ENCODE measurements around the gene DLX3.

DLX3 gene

DNA sequence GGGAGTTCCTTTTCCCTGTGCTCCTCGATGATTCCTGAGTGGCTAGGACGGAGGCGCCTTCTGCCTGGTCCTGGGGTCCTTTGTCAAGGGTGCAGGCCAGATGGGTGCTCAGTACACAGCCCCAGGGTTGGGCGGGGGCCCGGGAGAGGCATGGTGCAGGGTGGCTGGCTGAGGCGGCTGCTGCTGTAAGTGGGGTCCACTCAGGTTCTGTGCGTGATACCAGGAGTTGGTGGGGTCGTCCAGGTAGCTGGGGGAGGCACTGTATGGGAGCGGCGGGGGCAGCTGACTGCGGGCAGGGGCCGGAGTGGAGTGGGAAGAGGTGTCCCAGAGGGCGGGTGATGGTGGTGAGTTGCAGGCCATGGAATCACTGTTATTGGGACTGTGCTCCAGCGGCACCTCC lies 3.6 kb downstream of the DLX3 start:
- no peak for DNase-seq

DNA sequence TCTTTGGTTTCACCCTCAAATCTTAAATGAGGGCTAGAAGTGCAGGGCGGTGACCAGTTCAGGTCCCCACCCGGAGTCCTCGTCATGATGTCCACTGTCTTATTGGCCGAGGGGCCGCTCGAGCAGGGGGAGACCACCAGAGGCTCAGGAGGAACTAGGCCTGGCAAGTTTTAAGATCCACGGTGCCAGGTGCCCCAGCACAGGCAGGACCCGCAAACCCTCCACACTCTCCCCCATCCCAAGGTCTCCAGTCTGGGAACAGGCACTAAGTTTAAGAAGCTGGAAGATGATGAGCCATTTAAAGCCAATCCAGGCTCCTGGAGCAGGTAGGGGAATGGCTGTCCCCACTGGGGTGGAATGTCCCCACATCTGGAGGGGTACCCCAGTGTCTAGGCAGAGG lies 4.1 kb downstream of the DLX3 start:
- DNase-seq = no peak

DNA sequence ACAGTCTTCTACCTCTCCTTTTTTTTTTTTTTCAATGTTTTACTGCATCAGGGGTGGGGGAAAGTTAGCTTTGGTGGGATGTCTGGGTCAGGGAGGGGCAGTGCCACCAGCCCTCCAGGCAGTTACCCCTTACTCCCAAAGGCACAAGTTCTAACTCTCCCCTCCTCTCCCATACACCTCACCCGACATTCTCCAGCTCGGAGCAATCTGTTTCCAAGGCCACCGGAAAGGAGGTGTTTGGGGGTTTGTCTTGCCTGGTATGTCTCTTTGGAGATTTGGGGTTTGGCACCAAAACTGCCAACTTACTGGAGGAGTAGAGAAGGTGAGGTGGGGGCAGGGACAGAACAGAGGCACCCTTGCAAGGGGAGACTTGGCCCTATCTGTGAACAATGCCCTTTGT lies 4.7 kb downstream of the DLX3 start:
- no peak for DNase-seq

DNA sequence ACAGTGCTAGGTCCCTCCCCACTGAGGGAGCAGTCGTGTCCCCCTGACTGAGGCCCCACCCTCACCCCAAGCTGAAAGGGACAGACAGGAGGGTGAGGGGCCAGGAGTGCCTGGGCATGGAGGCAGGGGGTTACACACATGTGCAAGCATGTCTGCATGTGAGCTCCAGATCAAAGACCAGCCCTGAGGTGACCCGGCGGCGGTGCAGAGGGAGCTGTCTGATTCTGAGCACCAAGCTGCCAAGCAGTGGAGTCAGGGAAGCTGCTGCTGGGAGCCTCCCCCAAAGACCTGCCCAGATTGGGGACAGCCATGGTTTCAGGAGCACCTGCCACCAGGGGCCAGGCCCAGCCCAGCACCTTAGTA lies 5.5 kb downstream of the DLX3 start:
- DNase-seq = no peak

DNA sequence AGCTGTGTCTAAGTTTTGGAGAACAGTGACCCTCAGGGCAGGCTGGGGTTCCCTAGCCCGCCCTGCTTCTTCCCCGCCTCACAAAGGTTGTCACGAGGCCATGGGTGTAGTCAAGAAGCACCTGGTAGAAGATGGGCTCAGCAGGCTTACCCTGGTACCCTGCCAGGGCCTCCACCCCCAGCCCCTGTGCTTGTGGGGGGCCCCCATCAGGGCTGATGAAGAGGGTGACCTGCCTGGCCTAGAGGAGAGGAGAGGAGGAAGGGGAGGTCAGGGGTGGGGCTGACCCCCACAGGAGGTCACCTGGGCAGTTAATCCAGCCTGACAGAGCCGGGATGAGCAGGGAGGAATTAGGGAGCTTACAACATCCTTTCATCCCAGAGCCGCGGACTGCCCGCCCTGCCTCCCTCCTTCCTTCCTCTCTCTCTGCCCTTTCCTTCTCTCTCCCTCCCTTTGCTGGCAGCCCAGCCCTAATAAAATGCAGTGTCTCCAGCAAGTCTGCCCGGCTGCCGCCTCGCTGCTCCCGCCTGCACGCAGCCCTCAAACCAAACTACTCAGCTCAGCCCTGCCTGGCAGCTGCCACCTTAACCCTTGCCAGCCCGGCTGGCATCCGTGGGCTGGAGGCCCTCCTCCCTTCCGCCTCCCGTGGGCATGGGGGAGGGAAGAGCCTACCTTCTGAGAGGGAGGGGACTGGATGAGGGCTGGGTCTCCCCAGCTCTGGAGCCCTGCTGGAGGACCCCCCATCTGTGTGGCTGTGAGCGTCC lies 7.2 kb downstream of the DLX3 start:
- no peak for DNase-seq

DNA sequence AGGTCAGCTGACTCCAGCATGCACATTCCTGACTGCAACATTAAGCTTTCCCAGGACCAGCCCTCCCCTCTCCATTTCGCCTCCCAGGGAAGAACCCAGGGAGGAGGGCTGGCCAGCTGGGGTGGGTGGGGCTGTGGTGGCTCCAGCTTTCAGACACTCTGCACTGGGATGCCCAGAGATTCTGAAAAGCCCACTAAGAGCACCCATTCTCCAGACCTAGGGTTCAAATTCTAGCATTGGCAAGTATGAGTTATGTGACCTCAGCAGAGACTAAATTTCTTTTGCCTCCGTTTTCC lies 7.8 kb downstream of the DLX3 start:
- DNase-seq = no peak

DNA sequence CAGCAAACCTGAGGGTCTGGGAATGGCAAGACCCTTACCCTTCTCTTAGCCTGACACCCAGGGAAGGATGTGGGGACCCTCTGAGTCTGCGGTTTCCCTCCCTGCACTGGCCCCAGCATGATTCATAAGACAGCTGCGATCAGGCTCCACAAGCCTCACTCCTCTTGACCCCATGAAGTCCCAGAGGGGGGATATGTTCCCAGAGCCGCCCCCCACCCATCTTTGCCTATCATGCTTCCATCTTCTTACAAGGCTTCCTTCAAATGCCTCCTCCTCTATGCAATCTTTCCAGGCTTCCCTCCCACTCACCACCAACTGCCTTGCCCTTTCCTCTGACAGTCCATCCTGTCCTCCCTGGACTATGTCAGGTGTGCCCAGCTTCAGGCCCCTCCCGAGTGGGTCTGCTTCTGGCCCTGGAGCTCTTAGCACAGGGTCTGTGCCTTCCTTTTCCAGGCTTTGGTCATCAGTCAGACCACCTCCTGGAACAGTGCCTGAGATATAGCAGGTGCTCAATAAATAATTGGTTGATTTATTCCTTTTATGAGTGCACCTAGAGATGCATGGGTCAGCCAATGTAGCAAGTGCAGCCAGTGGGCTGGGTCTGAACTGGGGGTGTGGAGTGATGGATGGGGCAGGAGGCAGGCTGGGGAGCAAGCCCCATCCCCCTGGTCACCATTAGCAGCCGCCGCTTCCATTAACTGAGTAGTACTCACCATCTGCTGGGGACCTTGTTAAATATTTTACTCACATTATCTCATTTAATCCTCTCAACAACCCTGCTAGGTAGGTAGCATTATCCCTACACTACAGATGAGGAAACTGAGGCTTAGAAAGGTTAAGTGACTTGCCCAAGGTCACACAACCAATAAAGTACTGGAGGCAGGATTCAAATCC lies 8.4 kb downstream of the DLX3 start:
- no peak for DNase-seq

DNA sequence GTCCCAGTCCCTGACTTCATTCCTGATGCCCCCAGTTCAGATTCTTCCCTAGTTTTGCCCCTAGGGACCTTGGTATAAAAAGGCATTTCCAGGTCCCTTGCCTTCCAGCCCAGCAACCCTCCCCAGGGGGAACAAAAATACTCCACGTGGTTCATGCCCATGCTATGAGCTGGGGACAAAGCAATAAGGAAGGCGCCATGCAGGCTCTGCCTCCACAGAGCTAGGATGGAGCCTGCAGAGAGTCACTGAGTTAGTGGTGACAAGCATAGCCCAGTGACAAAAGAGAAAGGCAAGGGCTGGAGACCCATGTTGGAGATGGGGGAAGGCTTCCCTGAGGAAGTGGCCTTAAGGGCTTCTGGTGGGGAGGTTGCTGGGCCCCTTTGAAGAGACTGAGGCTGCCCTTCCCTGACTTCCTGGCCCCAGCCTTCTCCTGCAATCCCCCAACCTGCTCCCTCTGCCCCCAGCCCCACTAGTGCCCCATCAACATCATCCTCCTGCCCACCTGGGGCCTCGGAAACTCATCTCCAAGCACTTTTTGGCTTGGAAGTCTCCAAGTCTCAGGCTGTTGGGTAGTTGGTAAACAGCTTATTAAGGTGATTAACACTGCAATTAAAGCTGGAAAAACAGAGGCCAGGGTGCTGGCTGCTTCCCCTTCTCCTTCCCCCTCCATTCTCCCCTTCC lies 9.6 kb downstream of the DLX3 start:
- DNase-seq = no peak

DNA sequence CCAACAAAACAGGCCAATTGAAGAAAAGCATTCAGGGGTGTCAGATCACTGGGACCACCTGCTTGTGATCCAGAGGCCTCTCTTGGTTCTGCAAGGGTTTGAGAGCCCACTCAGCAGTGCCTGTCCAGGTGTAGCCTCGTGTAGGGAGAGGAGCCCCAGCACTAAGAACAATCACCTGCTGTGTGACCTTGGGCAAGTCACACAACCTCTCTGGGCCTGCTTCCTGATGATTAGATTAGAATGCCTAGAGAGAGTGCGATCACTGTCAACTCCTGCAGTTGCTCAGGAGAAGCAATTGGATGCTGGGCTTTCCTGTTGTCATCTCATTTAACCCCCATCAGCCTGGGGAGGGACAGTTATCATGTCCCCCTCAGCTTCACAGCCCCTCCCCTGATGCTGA lies 10.2 kb downstream of the DLX3 start:
- DNase-seq = no peak

DNA sequence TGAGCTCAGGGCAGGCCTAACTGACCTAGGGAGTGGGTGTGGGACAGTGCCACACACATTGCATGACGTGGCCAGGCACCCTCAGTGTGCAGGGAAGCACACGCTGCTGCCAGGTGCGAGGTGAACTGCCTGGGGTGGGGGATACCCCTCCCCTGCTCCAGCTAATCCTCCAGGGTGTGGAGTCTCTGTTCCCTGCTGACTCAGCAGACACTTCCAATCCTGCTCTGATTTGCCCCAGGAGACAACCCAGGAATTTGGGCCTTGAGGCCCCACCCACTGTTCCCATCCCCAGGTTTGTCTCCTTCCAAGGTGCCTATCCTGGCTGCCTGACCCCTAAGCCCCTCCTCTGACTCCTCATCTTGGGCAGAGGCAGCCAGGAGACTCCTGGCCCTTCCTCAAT lies 10.7 kb downstream of the DLX3 start:
- no peak for DNase-seq

DNA sequence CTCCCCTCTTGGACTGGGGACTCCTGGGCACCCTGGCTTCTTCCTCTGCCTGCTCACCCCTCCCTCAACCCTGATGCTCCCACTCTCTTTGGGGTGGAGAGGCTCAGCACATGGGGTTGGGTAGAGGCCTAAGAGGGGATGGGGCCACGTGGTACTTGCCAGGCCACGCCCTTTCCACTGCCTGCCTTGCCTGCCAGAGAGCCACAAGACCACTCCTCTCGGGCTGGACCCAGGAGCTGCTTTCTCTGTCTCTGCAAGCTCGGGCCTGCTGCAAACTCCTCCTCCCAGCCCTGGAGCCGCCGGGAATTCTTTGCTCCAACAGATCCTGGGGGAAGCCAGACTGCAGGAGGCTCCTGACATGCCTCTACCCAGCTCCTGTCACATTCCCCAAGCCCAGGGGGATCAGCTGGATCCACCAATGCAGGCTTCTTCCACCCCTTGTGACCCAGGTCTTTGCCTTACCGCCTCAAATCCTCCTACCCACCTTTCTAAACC lies 14.3 kb downstream of the DLX3 start:
- DNase-seq = no peak

DNA sequence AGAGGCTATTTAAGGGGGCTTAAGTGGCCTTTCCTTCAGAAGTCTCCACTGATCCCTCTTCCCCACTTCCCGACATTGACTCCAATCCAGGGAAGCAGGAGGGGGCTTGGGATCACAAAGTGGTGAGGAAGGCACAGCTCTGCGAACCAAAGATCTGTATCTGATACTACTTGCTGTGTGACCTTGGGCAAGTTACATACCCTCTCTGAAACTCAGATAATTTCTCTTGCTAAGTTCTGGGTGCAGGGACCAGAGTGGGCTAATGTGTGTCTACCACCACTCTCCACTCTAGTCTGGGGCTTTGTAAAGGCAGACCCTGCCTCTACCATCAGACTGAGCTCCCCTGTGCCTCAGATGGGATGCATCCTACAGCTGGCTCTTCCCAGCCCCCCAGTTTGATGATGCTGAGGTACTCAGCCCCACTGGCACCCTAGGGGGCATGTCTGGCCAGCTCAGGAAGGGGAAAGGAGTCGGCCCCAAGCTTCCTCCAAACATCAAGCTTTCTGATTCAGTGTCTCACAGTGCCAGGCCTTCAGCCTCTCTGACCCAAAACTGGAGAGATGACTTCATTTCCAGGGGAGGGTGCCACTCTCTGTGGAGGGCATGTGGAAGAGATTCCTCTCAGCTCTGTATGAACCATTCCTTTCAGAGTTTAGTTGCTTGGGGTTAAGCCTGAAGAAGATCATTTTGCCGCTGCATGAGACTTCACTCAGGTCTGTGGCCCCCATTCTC lies 15.1 kb downstream of the DLX3 start:
- DNase-seq = no peak

DNA sequence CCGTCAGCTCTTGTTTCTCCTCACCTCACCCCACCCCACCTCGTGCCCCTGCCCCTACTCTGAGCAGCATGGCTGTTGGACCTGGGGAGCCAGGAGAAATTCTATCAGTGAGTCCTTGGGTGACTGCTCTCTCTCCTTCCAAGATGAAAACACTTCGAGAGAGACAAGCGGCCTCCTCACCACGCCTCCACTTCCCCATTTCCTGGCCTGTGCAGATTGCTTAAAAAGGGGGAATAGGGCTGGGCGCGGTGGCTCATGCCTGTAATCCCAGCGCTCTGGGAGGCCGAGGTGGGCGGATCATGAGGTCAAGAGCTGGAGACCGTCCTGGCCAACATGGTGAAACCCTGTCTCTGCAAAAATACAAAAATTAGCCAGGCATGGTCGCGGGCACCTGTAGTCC lies 16.5 kb downstream of the DLX3 start:
- no peak for DNase-seq

DNA sequence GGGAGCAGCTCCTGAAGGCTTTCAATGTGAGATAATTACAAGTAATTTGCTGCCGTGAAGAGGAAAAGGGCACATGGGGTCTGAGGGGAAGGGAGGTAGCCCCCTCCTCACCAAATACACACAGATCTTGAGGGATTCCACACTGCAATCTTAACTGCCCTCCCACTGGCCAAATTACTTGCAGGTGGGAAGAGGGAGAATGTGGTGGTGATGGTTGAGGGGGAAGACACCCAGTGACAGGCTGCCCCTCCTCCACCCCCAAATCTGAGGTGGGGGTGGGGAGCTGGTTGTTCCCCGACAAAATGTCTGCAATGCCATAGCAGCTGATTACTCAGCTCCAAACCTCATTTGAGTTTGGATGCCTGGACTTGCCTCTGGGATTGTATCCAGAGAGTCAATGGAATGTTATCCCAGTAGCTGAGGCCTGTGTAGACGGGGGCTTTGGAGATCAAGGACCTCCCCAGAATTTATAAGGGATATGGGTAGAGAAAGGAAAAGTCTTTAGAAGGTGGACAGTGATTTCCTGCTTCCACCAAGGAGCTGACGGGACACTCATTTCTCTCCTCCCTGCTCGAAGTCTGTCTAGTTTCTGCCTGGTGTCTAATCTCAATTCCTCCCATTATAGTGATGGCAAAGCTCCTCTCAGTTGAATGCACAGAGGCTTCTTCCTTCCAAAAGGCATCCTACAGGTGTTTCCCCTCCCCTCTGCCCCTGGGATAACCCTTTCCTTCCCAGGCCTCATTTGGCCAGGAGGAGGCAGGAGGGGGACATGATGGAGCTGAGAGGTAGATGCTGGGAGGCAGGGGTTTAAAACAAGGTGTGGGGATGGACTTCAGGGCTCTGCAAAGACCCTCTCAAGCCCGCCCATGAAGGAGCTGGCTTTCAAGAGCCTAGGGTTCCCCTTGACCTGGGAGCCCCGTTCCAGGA lies 17.3 kb downstream of the DLX3 start:
- no peak for DNase-seq

DNA sequence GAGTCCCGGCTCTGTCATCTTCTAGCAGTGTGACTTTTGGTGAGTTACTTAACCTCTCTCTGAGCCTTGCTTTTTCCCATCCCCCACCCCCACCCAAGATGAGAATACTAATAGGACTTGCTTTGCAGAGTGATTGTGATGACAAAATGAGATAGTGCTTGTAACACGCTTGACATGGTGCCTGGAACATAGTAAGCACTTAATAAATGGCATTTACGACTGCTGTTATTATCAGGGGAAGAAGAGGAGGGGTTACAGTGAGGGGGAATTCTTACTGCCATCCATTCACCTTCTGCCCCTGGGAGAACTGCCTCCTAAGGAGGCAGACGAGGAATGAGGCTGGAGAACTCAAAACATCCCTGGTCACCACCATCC lies 18.2 kb downstream of the DLX3 start:
- no peak for DNase-seq

DNA sequence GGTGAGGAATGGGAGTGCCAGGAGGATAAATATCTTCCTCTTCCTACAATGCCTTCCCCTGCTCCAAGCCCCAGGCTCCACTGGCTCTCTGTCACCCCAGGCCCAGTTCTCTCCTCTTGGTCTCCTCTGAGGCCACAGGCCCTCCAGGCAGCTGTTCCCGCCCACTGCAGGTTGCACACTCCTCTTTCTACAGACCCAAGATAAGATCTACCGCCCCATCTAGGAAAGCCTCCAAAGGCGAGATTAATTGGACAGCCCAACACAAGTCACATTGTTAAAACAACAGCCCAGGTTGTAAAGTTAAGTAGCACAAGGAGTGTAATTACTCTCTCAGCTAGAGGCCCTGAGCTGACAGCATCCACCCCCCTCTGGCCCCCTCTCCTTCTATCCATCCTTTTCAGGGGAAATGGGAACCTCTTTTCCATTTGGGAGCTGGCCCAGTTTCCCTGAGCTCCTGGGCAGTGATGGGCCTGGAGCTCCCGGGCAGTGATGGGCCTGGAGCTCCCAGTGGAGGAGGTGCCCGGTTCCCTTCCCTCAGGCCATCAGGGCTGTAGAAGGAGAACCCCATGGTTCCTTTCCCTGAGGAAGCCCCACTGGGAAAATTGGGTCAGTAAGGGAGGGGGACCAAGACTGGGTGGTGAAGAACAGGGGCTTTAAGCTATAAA lies 18.7 kb downstream of the DLX3 start:
- DNase-seq = no peak

DNA sequence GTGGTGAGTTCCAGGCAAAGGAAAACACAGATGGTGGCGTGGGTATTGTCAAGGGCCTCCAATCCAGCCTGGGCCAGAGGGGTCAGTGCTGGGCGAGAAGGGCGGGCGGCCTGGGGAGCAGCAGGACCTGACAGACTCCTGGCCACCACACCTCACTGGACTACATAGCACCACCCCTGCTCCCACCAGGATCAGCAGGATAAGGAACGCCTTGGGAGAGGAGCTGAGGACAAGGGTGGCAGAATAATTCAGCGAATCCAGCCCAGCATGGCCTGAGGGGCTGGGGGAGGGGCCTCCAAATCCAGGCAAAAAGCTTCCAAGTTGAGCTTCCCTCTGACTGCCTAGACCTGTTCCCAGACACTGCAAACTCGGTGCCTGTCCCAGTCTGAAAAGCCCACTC lies 19.5 kb downstream of the DLX3 start:
- DNase-seq = no peak

DNA sequence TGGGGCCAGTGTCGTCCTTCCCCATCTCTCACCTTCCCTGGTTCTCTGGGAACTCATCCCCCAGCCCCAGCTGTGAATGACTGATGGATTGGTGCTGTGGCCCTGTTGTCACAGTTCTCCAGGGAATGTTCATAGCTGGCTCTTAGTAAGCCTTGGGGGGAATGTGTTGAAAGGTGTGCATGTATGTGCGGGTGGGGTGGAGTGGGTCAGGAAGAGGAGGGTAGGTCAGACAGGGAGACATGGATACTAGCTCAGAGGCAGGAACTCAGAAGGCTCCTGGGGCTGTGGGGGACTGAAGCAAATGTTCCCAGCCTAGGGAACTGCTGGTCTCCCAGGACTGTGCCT lies 21.8 kb downstream of the DLX3 start:
- no peak for DNase-seq

DNA sequence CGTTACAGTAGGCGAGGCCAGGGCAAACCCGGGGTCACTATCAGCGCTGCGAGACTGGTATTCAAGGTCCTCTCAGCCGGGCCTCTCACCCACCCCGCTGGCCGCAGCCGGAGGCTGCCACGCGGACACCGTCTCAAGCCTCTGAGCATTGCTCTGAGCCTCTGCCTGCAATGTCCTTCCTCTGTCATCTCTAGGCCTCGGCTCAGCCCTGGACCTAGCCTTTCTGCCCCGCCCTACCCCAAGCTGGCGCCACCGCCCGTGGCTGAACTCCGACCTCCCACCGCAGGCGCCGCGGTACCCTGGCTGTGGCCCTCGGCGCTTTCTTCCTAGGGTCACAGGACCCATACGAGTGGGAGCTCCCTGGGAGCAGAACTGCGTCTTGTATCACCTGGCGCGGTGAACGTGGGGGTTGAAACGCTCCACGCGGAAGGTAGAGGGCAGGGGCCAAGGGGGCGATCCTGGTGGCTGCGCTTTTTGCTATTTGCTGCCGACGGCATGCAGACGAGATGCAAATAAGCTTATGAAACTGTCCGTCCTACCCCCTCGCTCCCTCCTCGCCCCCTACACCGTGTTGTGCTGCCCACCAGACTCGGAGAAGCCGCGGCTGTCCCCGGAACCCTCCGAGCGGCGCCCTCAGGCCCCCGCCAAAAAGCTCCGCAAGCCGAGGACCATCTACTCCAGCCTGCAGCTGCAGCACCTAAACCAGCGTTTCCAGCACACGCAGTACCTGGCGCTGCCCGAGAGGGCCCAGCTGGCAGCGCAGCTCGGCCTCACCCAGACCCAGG lies 22.3 kb downstream of the DLX3 start:
- no peak for DNase-seq

DNA sequence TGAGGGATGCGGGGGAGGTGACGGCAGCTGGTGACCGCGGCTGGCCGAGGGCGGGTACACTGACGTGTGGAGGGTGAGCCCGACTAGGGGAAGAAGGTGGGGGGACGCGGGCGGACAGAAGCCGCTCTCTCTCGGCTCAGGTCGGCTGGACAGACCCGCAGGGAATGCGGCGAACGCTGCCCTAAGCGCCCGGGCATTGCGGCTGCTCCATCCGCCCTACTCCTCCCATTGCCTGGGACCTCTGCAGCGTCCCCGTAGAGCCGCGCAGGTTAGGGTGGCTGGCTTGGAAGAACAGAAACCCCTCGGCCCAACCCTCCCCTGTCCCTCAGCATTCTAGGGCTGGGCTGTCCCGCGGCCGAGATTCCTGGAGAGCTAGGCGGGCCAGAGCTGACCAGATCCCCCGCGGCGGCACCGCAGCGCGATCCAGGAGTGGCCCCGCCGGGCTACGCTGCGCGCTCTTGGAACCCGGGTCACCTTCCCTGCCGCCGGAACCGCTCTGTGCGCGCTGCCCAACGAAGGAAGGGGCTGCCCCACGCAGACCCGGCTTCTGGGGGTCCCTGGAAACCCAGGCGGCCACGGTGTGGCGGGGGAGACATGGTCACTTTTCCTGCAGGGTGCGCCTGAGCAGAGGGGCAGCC lies 23.1 kb downstream of the DLX3 start:
- DNase-seq = no peak

All from activated CD4-positive, alpha-beta T cell treated with anti-CD3 and anti-CD28 coated beads for 4 hours (primary cell).